ENCODE data around the gene CHRNA3. TPM values are rescaled to one million over a fixed set of nuclear protein-coding genes. Genes with fewer than 3 reads are reported as not detected.
"Not testable (repeated sequence)": the region's sequence is repeated elsewhere in the genome, so short reads cannot be mapped to it uniquely, and the experiment has no call there.

The CHRNA3 gene
- total RNA-seq, 3 donors from 2014 or later = not detected

- H3K4me1 Mint-ChIP-seq (ENCODE audit: low read depth) = peaks cover 7% of the 10 kb centered on the region
- no peak for ATAC-seq
- no peaks in the 10 kb centered on the region for H3K9me3 Mint-ChIP-seq
- peaks cover 13% of the 10 kb centered on the region for H3K27me3 Mint-ChIP-seq (ENCODE audit: low read depth)
- no peak overlapping the region for H3K4me3 Mint-ChIP-seq
- no peak for DNase-seq
- no peaks in the 10 kb centered on the region for H3K36me3 Mint-ChIP-seq (ENCODE audit: insufficient read depth)
Observed at GRCh38 chr15:78570710-78571109, 50.1 kb downstream of the CHRNA3 start.

- Mint-ChIP-seq H3K4me3 (no peak overlapping the region), H3K27me3 (ENCODE audit: low read depth) (peaks cover 15% of the 10 kb centered on the region), H3K36me3 (ENCODE audit: insufficient read depth) (no peaks in the 10 kb centered on the region), H3K4me1 (ENCODE audit: low read depth) (peaks cover 19% of the 10 kb centered on the region), H3K9me3 (no peaks in the 10 kb centered on the region)
- DNase-seq (no peak), ATAC-seq (no peak)
Observed at GRCh38 chr15:78567531-78567930, 53.3 kb downstream of the CHRNA3 start.

- no peaks in the 10 kb centered on the region for H3K9me3 Mint-ChIP-seq
- peak overlapping the region; percentile 78 for H3K4me3 Mint-ChIP-seq
- H3K4me1 Mint-ChIP-seq (ENCODE audit: low read depth) = peaks cover 19% of the 10 kb centered on the region
- DNase-seq (no peak), ATAC-seq (peak; percentile 22 to 25)
- H3K36me3 Mint-ChIP-seq (ENCODE audit: insufficient read depth) = no peaks in the 10 kb centered on the region
- peaks cover 17% of the 10 kb centered on the region for H3K27me3 Mint-ChIP-seq (ENCODE audit: low read depth)
Observed at GRCh38 chr15:78565951-78566774, 54.6 kb downstream of the CHRNA3 start.

- H3K9me3 Mint-ChIP-seq = no peaks in the 10 kb centered on the region
Observed at GRCh38 chr15:78565097-78565950, 55.5 kb downstream of the CHRNA3 start, which contains the start of gene CHRNA5. Gene CHRNA5 (plus strand): TSS chr15:78565520. CDS start chr15:78565720, 200 bp downstream.

GRCh38 chr15:78564743-78565096 lies 56.1 kb downstream of the CHRNA3 start:
- H3K4me3 Mint-ChIP-seq = peak overlapping the region; percentile 84
- no peaks in the 10 kb centered on the region for H3K36me3 Mint-ChIP-seq (ENCODE audit: insufficient read depth)
- peaks cover 19% of the 10 kb centered on the region for H3K4me1 Mint-ChIP-seq (ENCODE audit: low read depth)
- peak in 1 of 2 donors; percentile 5 for ATAC-seq
- H3K27me3 Mint-ChIP-seq (ENCODE audit: low read depth) = peaks cover 17% of the 10 kb centered on the region
- H3K9me3 Mint-ChIP-seq = no peaks in the 10 kb centered on the region
- no peak for DNase-seq

More at GRCh38 chr15:78565097-78565950, 55.5 kb downstream of the CHRNA3 start, which contains the start of gene CHRNA5:
- no peaks in the 10 kb centered on the region for H3K36me3 Mint-ChIP-seq (ENCODE audit: insufficient read depth)
- H3K27me3 Mint-ChIP-seq (ENCODE audit: low read depth) = peaks cover 17% of the 10 kb centered on the region
- peak; percentile 71 for DNase-seq
- H3K4me1 Mint-ChIP-seq (ENCODE audit: low read depth) = peaks cover 19% of the 10 kb centered on the region
- peak; percentile 80 to 83 for ATAC-seq
- peak within 1 kb of the TSS; percentile 84 for H3K4me3 Mint-ChIP-seq

- Mint-ChIP-seq H3K27me3 (ENCODE audit: low read depth) (peaks cover 17% of the 10 kb centered on the region), H3K4me1 (ENCODE audit: low read depth) (peaks cover 19% of the 10 kb centered on the region), H3K36me3 (ENCODE audit: insufficient read depth) (no peaks in the 10 kb centered on the region), H3K4me3 (no peak overlapping the region), H3K9me3 (no peaks in the 10 kb centered on the region)
- no peak for DNase-seq
- ATAC-seq = no peak
Observed at GRCh38 chr15:78563092-78563491, 57.7 kb downstream of the CHRNA3 start.

GRCh38 chr15:78561490-78561889 lies 59.3 kb downstream of the CHRNA3 start:
- no peaks in the 10 kb centered on the region for H3K9me3 Mint-ChIP-seq
- ATAC-seq = no peak

GRCh38 chr15:78560201-78560600 lies 60.6 kb downstream of the CHRNA3 start:
- not testable (repeated sequence) for H3K27me3 Mint-ChIP-seq (ENCODE audit: low read depth); H3K9me3 Mint-ChIP-seq; H3K4me3 Mint-ChIP-seq; DNase-seq; ATAC-seq; H3K36me3 Mint-ChIP-seq (ENCODE audit: insufficient read depth)
- H3K4me1 Mint-ChIP-seq (ENCODE audit: low read depth) = peaks cover 12% of the 10 kb centered on the region

More at GRCh38 chr15:78561490-78561889, 59.3 kb downstream of the CHRNA3 start:
- H3K4me1 Mint-ChIP-seq (ENCODE audit: low read depth) = peaks cover 17% of the 10 kb centered on the region
- no peak overlapping the region for H3K4me3 Mint-ChIP-seq
- no peaks in the 10 kb centered on the region for H3K36me3 Mint-ChIP-seq (ENCODE audit: insufficient read depth)
- no peak for DNase-seq
- peaks cover 13% of the 10 kb centered on the region for H3K27me3 Mint-ChIP-seq (ENCODE audit: low read depth)

- no peak for DNase-seq
- H3K9me3 Mint-ChIP-seq = no peaks in the 10 kb centered on the region
Observed at GRCh38 chr15:78552597-78552996, 68.2 kb downstream of the CHRNA3 start.

GRCh38 chr15:78551902-78552301 lies 68.9 kb downstream of the CHRNA3 start:
- no peak for ATAC-seq
- H3K4me3 Mint-ChIP-seq = no peak overlapping the region
- no peaks in the 10 kb centered on the region for H3K4me1 Mint-ChIP-seq (ENCODE audit: low read depth)
- H3K36me3 Mint-ChIP-seq (ENCODE audit: insufficient read depth) = peaks cover 22% of the 10 kb centered on the region
- DNase-seq = no peak
- H3K9me3 Mint-ChIP-seq = no peaks in the 10 kb centered on the region
- no peaks in the 10 kb centered on the region for H3K27me3 Mint-ChIP-seq (ENCODE audit: low read depth)

More at GRCh38 chr15:78552597-78552996, 68.2 kb downstream of the CHRNA3 start:
- peaks cover 22% of the 10 kb centered on the region for H3K36me3 Mint-ChIP-seq (ENCODE audit: insufficient read depth)
- peaks cover 2% of the 10 kb centered on the region for H3K27me3 Mint-ChIP-seq (ENCODE audit: low read depth)
- ATAC-seq = no peak
- H3K4me1 Mint-ChIP-seq (ENCODE audit: low read depth) = no peaks in the 10 kb centered on the region
- no peak overlapping the region for H3K4me3 Mint-ChIP-seq

- Mint-ChIP-seq H3K4me3 (no peak overlapping the region), H3K27me3 (ENCODE audit: low read depth) (no peaks in the 10 kb centered on the region), H3K4me1 (ENCODE audit: low read depth) (no peaks in the 10 kb centered on the region), H3K9me3 (no peaks in the 10 kb centered on the region), H3K36me3 (ENCODE audit: insufficient read depth) (peaks cover 24% of the 10 kb centered on the region)
- DNase-seq (no peak), ATAC-seq (no peak)
Observed at GRCh38 chr15:78550815-78551214, 70.0 kb downstream of the CHRNA3 start.

GRCh38 chr15:78550194-78550593 lies 70.6 kb downstream of the CHRNA3 start:
- no peak for ATAC-seq
- Mint-ChIP-seq H3K4me1 (ENCODE audit: low read depth) (no peaks in the 10 kb centered on the region), H3K27me3 (ENCODE audit: low read depth) (no peaks in the 10 kb centered on the region), H3K9me3 (no peaks in the 10 kb centered on the region), H3K4me3 (no peak overlapping the region), H3K36me3 (ENCODE audit: insufficient read depth) (peaks cover 29% of the 10 kb centered on the region)
- no peak for DNase-seq
